Kidney tubule cell (primary cell): ENCODE measurements around the gene LAMB4.

Source experiments
- DNase-seq: peaks from one replicate; pipeline ENCODE4 v3.0.0-alpha.2; 2018; ENCODE audit warnings: low spot score

LAMB4 gene

DNA sequence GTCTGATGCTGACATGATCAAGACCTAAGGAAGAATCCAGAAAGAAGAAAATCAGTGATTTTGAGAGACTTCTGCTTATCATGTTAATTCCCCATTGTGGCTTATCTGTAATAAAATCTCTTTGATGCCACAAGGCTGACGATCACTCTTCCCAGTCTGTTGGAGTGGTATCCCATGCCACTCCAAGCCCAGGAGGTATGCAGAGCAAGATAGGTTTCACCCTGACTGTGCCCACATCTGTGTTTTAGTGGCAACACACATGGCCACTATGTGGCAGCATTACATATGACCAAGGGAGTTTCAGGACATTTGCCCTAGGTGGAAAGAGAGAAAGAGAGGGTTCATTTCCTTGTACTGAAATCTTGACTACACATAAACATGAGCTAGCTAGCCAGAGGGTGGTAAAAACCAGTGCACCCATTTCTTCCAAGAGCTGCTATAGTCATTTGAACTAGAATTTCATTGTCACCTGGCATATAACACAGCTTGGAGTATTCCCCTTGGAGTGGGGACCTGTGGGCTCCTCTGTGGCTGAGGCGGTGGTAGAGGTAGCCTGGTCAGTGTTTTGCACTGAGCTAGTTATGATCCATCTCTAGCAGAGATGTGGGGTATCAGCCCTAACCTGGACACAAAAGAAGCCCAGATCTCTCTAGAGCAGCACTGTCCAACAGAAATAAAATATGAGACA, 20.8 kb downstream of the LAMB4 start:
- DNase-seq = peak; percentile 46

DNA sequence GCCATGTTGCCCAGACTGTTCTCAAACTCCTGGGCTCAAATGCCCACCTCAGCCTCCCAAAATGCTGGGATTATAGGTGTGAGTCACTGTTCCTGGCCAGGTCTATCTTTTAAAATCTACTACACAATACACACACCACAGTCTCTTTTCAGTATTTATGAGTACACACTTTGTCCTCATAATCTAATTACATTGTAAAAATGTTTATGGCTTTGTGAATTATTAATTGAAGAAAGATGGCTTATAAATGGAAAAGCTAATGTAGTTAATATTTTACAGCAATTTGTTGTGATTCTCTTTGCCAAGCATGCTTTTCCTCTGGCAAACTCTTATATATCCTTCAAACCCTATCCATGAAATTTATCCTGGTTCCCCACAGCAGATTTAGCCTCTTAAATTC, 22.0 kb downstream of the LAMB4 start:
- DNase-seq = no peak

DNA sequence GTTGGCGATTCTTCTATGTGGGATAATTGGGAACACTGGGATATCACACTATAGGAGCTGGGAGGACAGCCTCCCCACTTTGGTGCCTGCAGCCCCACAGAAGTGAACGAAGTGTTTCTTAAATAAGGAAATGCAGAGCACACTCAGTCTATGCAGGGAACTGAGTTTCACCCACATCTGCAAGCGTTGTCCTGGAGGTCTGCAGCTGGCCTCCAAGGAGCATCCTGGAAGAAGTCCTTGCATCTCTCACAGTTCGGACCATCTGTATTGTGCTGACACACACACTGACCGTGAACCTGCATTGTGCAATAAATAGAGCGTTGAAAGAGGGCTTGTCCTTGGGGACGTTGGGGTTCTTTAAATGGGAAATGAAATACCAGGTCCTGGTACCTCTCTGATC, 25.8 kb downstream of the LAMB4 start:
- DNase-seq = no peak

DNA sequence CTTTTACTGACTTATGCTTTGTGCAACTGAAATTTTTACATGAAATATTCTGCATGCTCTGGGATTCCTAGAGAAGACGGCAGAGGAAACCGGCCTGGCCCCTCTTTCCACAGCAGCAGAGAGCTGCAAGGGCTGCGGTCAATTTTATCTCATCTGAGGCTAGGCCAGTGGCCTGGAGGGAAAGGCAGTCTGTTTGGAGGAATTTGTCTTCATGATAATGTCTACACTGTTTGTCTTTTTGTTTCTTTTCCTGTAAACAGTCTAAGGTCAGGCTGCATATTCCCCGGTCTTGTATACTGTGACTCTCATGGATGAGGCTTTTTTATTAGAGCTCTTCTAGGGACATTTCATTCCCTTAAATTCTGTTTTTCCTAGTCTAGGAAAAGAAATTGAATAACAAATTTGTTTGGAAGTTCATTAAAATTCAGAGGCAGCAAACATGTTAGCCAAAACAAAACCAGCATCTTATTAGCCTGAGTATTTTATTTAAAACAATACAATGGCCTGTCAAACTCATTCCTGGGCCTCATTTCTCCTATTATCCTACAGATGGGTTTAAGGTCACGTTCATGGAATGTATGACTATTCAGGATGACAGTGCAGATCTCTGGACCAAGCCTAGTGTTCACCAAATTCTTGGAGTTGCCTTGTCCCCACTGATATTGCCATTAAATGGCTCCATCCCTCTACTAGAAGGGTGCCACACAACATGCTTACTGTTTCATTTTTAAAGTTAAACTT, 26.4 kb downstream of the LAMB4 start:
- DNase-seq = no peak

DNA sequence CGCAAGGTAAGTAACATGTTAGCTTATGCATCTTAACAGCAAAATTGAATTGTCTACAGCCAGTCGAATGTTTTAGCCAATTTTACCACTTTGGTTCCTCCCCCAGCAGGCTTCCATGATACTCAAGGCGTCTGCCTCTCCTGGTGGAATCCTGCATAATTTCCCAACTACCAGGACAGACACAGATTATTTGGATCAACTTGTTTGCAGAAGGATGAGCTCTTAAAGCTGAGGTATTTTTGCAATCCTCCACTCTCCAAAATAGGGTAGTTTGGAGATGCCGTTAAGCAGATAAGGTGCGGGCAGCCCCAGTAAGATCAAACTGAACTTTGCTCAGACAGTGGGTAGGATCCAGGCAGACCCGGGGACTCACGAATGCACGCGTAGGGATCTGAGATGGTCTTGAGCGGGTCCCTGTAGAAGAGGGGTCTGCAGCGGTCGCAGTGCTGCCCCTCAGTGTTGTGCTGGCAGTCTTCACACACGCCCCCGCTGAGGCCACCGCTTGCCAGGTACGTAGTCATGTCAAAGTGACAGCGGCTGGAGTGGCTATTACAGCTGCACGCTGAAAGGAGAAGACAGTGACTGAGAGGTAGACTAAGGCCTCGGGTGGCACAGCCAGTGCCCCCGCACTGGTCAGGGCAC, 27.4 kb downstream of the LAMB4 start:
- no peak for DNase-seq

DNA sequence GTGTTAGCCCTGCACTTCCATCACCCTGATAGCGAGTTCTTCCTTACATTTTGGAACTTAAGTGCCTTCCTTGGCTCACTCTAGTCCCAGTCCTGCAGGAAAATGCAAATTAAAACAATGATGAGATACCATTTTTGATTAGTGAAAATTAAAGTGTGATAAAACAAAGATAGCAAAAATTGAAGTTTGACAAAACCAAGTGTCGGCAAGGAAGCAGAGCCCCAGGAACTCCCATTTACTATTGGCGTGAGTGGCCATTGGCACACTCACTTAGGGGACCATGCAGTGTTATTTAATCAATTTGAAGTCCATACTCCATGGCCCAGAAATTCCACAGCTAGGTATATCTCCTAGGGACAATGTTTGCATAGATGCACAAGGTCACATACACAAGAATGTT, 28.4 kb downstream of the LAMB4 start:
- DNase-seq = no peak

DNA sequence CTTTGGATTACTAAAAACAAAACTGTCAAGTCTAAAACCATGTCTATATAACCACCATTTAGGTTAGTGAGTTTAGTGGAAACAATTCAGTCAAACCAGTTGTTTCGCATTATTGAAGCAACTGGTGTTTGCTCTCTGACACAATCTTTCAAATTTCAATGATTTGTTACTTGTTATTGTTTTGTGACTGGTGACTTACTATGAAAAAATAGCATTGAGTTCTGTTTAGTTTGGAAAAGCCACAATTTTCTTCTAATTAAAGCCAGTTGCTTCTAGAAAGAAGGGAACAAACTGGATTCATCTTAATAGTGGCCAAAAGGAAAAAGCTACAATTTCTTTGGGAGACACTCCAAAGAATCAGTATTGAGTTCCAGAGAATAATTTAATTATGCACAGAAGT, 30.4 kb downstream of the LAMB4 start:
- DNase-seq = no peak

DNA sequence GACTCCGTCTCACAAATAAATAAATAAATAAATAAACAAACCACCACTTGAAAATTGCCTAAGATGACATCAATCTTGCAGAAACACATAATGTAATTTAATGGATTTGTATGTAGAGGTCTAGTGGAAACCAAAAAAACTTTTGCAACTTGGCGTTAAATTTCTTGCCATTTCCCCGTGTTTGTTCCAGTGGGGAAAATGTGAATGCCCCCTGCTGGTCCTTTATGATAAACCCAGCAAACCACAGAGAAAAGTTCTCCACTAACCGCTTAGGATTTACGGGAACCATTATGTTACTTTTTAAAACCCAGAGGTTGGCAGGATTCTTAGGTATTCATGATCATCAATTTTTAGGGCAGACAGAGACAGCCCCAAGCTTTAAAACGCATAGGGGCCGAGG, 32.5 kb downstream of the LAMB4 start:
- DNase-seq = peak; percentile 57

DNA sequence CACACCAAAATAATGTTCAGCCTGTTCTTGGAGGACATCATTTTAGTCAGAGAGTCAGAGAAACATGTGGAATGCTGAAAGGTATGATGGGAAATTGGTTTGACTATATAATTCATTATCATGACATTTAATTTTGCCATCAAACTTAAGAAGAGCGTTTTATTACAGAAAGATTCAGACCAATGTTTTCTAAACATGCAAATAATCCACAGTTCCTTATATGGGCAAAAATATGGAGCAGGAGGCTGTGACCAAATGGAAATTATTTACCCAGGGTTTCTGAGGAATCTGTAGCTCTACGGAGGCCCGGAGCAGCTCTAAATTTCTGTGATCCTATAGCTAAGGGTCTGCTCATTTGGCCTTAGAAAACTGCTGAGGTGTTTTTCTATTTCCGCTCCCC, 33.2 kb downstream of the LAMB4 start:
- no peak for DNase-seq

DNA sequence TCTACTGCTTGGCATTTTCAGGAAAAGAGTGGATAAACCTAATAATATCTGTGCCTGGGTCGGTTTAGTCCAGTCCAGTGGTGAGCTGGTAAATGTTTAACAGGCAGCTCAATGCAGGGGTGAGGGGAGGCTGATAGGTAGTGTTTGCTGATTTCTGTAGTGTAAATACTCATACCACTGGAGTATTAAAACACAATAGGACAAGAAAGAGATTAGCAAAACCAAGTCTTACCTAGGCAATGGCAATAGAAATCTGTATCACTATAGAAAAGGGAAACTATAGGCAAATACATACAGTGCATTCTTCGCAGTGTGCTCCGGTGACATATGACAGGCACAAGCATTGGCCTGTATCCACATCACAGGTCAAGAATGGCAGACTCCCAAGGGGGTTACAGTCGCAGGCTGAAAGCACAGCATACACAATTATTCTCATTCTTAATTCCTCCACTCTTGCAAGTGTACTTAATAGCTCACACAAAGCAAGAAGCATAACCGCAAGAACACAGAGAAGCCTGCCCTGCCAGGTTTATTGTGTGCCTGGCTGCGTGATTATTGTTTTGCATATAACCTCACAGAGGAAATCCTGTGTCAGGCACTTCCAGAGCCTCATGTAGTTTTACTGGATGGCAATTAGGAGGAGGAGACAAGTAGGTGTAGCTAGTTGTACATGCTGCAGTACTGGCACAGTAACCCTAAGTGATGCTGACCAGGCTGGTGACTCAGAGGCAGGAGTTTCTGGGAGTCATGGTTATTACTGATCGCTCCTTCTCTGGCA, 35.0 kb downstream of the LAMB4 start:
- peak; percentile 95 for DNase-seq

DNA sequence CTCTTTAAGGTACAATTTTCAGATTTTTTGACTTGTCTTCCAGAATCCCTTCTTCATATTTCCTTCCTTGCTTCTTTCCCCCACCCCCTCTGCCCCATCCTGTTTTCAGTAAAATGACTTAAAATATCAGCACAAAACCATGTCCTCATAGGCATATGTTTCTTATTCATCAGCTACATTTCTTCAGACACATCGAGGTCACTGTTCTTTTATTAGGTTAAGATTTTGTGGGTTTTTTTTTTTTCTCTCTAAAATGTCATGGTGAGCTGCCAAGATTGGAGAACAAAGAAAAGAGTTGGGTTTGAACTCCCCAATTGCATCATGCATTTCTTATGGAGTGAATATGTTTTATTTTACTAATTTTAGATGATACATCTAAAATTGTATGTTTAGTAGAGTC, 35.8 kb downstream of the LAMB4 start:
- peak; percentile 23 for DNase-seq

DNA sequence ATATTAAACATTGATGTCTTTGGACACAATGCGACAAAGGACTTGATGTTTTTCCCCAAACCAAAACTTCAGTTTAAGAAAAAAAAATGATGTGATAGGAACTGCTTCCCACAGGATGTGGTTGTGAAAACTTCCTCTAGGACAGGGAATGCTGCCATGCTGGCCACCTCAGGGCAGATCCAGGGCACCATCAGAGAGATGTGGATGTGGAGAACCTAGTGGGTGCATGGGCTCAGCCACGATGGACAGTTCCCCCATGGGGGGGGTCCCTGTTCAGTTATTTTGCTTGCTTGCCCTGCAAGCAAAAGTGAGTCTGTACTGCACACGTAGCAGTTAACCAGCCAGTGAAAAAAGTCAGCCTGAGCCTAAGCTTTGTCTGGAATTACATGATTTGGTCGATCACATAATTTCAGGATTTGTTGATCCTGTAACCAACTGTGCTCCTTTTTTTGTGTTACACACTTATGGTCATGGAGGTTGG, 36.3 kb downstream of the LAMB4 start:
- DNase-seq = peak; percentile 20

DNA sequence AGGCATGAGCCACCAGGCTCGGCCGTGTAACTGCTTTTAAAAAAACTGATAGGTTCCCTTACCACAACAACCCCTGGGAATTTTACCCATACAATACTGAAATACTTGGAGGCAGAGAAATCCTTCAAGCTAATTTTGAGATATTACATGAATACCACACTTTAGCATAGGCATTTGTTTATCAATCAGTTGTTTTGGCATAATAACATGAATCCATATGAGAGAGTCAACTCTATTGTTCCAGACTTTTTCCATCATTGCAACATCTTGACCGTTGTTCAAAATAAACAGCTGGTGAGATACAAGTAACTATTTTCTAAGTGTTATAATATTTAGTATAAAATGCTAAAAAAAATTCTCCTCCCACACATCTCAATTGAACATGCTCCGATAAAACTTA, 36.8 kb downstream of the LAMB4 start:
- no peak for DNase-seq

DNA sequence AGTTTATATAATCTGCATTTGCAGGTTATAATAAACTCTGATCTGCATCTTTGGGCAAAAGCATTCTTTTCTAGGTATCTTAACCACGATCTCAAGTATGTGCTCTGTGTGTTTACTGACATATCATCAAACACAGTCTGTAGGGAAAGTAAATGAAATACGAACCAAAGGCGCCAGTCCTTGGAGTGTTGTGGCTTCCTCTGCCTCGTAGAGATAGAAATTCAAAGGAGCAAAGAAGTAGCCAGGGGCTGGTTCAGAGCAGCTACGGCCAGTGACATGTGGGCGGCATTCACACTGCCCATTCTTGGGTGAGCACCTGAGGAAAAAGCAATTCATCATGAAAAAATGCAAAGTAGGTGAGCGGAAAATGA, 38.7 kb downstream of the LAMB4 start:
- no peak for DNase-seq

DNA sequence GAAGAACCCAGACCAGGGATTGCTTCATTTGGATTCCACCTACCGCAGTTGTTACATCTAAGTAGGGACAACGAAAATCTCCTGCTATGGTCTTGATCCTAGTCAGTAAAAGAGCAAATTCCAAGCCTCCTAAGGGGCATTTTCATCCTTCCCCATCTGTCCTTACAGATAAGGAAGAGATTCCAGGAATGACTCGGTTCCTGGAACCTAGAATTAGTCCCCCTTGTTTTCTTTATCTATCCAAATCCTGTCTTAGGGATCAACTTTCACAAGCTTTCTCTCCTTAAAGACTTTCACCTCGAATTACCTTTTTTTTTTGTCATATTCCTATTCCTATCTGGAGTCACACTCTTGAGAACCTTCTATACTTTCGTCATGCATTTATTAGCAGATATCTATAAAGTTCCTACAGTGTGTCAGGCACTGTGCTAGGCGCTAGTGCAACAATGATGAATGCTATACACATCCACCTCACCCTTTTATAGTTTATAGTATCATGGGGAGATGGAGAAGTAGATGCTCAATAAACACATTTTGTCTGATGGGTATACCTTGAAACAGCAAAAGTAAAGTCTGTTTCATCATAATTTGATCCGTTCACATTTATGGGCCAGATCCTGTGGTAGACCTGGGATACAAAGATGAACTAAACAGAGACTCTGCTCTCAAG, 39.2 kb downstream of the LAMB4 start:
- no peak for DNase-seq

DNA sequence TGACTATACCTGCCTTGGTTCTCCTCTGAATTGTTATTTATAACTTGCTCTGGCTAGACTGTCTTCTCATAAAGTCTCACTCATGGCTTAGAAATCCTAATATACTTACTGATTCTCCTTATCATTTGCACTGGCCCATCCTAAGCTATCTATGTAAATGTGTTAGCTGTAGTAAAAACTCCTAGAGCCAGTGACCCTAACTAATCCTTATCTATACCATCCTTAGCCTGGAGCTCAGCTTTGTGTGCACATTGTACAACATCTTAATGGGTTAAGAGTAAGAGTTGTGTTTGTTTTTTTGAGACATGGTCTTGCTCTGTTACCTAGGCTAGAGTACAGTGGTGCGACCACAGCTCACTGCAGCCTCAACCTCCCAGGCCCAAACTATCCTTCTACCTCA, 40.8 kb downstream of the LAMB4 start:
- no peak for DNase-seq

DNA sequence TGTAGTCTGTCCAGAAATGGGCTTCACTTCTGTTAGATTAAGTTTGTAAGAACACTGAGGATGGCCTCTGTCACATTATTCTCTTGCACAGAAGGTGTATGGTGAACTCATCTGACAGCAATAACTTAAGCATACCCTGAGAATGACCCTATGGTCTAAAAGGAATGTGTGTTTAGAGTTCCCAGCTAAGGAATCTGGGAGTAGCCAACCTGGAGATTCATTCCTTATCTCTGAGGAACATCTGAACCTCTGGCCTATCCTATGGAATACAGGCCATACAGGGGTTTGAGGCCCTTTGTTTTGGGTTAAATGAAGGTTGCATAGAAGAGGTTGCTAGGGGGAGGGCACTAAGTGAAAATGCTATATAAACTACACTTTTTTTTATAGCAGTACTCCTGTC, 41.4 kb downstream of the LAMB4 start:
- DNase-seq = no peak

DNA sequence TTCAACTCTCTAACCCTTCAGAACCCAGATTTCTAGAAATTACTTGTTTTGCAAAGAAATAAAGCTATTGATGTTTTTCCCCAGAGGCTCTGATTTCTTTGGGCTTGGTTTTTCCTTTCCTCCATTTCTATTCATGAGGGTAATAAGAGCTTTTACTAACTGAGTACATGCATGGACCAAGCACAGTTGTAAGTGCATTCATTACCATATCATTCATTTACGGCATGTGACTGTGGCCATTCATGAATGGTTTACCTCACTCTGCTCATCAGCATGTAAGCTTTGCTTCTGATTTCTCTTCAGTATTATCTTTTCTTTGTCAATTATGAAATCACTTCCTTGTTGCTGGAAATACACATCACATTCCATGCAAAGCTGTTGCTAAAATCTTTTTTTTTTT, 42.4 kb downstream of the LAMB4 start:
- DNase-seq = no peak

DNA sequence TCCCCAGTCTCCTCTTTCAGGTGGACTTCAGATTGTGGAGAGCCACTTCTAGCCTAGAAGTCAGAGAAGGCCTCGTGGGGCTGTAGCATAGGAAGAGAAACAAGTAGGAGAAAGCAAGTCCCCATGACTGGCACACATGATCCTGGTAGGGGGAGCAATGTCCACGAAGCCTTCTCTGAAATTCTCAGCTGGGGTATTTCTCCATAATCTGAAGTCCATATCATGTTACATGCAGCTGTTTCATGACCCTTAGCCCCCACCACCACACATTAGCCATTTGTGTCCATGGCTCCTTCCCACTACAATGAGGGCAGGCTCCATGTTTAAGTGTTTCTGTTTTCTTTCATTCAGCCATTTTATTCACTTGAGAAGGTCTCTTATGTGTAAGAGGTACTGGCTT, 43.2 kb downstream of the LAMB4 start:
- DNase-seq = no peak

DNA sequence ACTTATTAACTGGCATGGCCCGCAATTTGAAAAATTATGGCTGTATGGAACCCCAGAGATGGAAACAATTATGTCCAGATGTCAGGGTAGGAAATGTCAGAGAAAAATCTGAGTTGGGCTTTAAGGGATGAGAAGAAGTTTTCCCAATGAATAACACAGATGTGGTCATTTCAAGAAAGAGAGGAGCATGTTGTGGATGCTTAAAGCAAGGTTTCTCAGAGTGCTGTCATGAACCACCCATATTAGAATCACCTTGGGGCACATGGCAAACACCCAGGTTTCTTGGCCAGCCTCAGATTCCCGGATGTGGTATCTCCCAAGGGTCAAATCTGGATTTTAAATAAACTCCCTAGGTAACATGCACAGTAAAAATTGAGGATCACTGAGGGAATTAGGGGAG, 43.6 kb downstream of the LAMB4 start:
- no peak for DNase-seq

DNA sequence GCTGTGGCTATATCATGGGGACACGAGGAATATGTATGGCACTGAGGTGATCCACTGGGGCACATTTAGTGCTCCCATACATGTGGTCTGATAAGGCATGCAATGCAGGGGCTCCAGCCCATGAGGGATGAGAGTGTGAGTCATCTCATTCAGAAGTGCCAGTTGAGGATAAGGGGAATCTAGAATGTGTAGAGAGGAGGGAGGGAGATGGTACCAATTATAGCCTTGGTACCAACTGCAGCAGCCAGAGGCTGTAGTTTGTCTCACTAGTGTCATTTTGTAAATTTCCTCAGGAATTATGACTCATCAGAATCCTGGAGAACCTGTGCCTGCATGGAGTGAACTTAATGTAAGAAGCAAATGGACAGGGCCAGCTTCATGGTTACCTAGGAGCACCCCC, 46.2 kb downstream of the LAMB4 start:
- DNase-seq = no peak
